Hair follicle dermal papilla cell (primary cell): ENCODE measurements around the gene MALAT1. TPM values are rescaled to one million over a fixed set of nuclear protein-coding genes. Genes with fewer than 3 reads are reported as not detected.

Source experiments
- small RNA-seq: library from RNA; depleted of rRNA; stranded (forward); fragments of <200 nt; gene quantifications from one replicate; pipeline ENCODE3, GENCODE V24; 2012
- total RNA-seq: library from RNA; depleted of rRNA; stranded (reverse); fragments of >200 nt; gene quantifications from 2 replicates; pipeline ENCODE4 v1.2.3, GENCODE V29; 2012

The MALAT1 gene
- total RNA-seq = 16,813 and 19,611 TPM in 2 replicates

GRCh38 chr11:65498977-65499712 lies at the start of gene MALAT1:
Gene MALAT1 (plus strand): TSS chr11:65499045.

DNA sequence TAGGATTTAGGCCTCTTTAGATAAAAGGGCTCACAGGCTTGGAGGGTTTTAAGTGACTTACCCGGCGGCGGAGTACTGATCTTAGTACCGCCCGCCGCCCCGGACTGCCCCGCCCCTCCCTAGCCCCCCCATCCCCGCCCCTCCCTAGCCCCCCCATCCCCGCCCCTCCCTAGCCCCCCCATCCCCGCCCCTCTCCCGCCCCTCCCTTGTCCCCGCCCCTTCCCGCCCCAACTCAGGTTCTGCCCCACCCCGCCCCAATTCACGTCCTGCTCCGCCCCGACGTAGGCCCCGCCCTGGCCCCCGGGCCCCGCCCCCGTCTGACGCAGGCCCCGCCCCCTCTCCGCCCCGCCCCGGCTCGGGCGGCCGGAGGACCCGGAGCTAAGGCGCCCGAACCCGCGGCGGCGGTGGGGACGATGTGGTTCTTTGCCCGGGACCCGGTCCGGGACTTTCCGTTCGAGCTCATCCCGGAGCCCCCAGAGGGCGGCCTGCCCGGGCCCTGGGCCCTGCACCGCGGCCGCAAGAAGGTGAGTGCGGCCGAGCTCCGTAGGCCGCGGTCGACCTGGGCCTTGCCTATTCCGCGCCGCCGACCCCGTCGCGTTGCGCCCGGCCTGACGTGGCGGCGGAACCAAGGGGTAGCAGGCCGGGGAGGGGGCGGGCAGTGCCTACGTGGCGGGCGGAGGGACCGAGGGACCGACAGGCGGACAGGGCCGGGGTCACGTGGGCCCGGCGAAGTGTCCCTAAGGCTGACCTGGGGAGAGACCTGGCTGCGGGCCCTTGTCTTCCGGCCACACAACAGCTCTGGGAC lies 26.1 kb downstream of the MALAT1 start, which contains the start of gene SCYL1:
Gene SCYL1, plus strand, starts transcription at position 343 of the 805 bp plus-strand sequence. Its CDS starts 71 bp downstream, at position 414.

Small RNAs within 50 kb of the gene (small RNA-seq; reads per million reads assigned to genes)
- gene RF01684 = not detected

Other genes starting within 250 kb of the MALAT1 start
- 2.1 and 3.4 TPM in 2 replicates for gene POLA2, start 237.1 kb upstream of the MALAT1 start, total RNA-seq
- 79.5 and 82.8 TPM in 2 replicates for gene CDC42EP2, start 184.2 kb upstream of the MALAT1 start, total RNA-seq
- 56.3 and 60.6 TPM in 2 replicates for gene DPF2, start 165.2 kb upstream of the MALAT1 start, total RNA-seq
- gene TIGD3, start 144.3 kb upstream of the MALAT1 start, total RNA-seq = 0.12 TPM in 1 of 2 replicates, not detected in the other
- gene SLC25A45, start 116.4 kb upstream of the MALAT1 start, total RNA-seq = 5.3 and 8.0 TPM in 2 replicates
- gene FRMD8, start 112.4 kb upstream of the MALAT1 start, total RNA-seq = 70.2 and 77.1 TPM in 2 replicates
- 553 and 658 TPM in 2 replicates for gene NEAT1, start 76.2 kb upstream of the MALAT1 start, total RNA-seq
- 116 and 125 TPM in 2 replicates for gene SCYL1, start 26.0 kb downstream of the MALAT1 start, total RNA-seq
- gene LTBP3, start 59.3 kb downstream of the MALAT1 start, total RNA-seq = 21.3 and 22.8 TPM in 2 replicates
- gene ZNRD2, start 71.4 kb downstream of the MALAT1 start, total RNA-seq = 36.1 and 38.3 TPM in 2 replicates
- 26.8 and 29.6 TPM in 2 replicates for gene FAM89B, start 73.5 kb downstream of the MALAT1 start, total RNA-seq
- 55.9 and 64.3 TPM in 2 replicates for gene EHBP1L1, start 77.0 kb downstream of the MALAT1 start, total RNA-seq
- not detected in 2 replicates for gene KCNK7, start 96.8 kb downstream of the MALAT1 start, total RNA-seq
- gene MAP3K11, start 115.2 kb downstream of the MALAT1 start, total RNA-seq = 21.4 and 26.9 TPM in 2 replicates
- 34.7 and 35.2 TPM in 2 replicates for gene PCNX3, start 116.7 kb downstream of the MALAT1 start, total RNA-seq
- 25.5 and 32.2 TPM in 2 replicates for gene SIPA1, start 139.1 kb downstream of the MALAT1 start, total RNA-seq
- 35.0 and 40.2 TPM in 2 replicates for gene RELA, start 163.9 kb downstream of the MALAT1 start, total RNA-seq
- gene KAT5, start 213.2 kb downstream of the MALAT1 start, total RNA-seq = 41.7 and 46.7 TPM in 2 replicates
- 19.3 and 27.1 TPM in 2 replicates for gene RNASEH2C, start 221.8 kb downstream of the MALAT1 start, total RNA-seq